ENCODE results near the gene TXNDC16. TPM values are rescaled to one million over a fixed set of nuclear protein-coding genes. Genes with fewer than 3 reads are reported as not detected.

The TXNDC16 gene
- total and polyA plus RNA-seq, 9 of the 15 experiments (the other 6 are each of a cell fraction or from before 2014, with no cell fraction given) = 1.8 to 6.2 (median 4.9) TPM

GRCh38 chr14:52400846-52401245 lies 151.5 kb downstream of the TXNDC16 start:
- Histone ChIP-seq H4K20me1 (replicated peaks; ENCODE audit: control insufficient read depth, insufficient read depth, low read length) (no peaks in the 10 kb centered on the region), H3K27ac (ENCODE audit: extremely low read depth, low read depth, low read length) (no peak overlapping the region), H3K9me3 (replicated peaks; ENCODE audit: control insufficient read depth, insufficient read depth, low read depth, low read length) (no peaks in the 10 kb centered on the region), H3K79me2 (ENCODE audit: control insufficient read depth, insufficient read depth, low read length) (no peaks in the 10 kb centered on the region), H3K4me2 (ENCODE audit: insufficient read depth, low read length) (no peak overlapping the region), H3K36me3 (ENCODE audit: control insufficient read depth, insufficient read depth, low read length) (no peaks in the 10 kb centered on the region), H2AFZ (ENCODE audit: low read depth, low read length) (no peak overlapping the region), H3K9me1 (ENCODE audit: control insufficient read depth, insufficient read depth, low read length) (no peaks in the 10 kb centered on the region), H3K4me1 (replicated peaks in 1 of 2; ENCODE audit: control insufficient read depth in 2 of 2, insufficient read depth in 2 of 2, low read length in 2 of 2) (no peaks in the 10 kb centered on the region), H3K4me3 (no peak overlapping the region), H3K27me3 (ENCODE audit: control insufficient read depth in 2 of 2, insufficient read depth in 2 of 2, low read length in 2 of 2) (no peaks in the 10 kb centered on the region; a peak in 2 of 5 replicates), H3K9ac (ENCODE audit: insufficient read depth in 1 of 2, low read depth in 2 of 2, low read length in 2 of 2) (no peak overlapping the region)
- TF ChIP-seq ZNF184 (CRISPR knock-in tag; IDR thresholded peaks at IDR 0.05) = no peak
- no peak for TF ChIP-seq RBM17 (IDR thresholded peaks at IDR 0.05; ENCODE audit: borderline replicate concordance, low read depth, low read length)
- TF ChIP-seq ATF6 (CRISPR knock-in tag; IDR thresholded peaks at IDR 0.05) = no peak
- no peak for TF ChIP-seq THRB (CRISPR knock-in tag; conservative IDR thresholded peaks at IDR 0.05)
- no peak for TF ChIP-seq FOXP1 (CRISPR knock-in tag; IDR thresholded peaks at IDR 0.05)
- no peak for TF ChIP-seq ZNF431 (CRISPR knock-in tag; IDR thresholded peaks at IDR 0.05)
- no peak for TF ChIP-seq ZNF740 (CRISPR knock-in tag; IDR thresholded peaks at IDR 0.05)
- TF ChIP-seq ZNF740 (tag; IDR thresholded peaks at IDR 0.05) = no peak
- no peak for TF ChIP-seq CBFA2T2 (conservative IDR thresholded peaks at IDR 0.05)
- no peak for TF ChIP-seq ZSCAN29 (IDR thresholded peaks at IDR 0.05)
- no peak for TF ChIP-seq RFX7 (CRISPR knock-in tag; IDR thresholded peaks at IDR 0.05)
- no peak for TF ChIP-seq SMAD2 (IDR thresholded peaks at IDR 0.05; ENCODE audit: low read depth, low read length)
- TF ChIP-seq NCOR1 (IDR thresholded peaks at IDR 0.05) = no peak
- no peak for TF ChIP-seq NELFE (IDR thresholded peaks at IDR 0.05; ENCODE audit: insufficient read depth, insufficient read length)
- TF ChIP-seq SP1 (CRISPR knock-in tag; IDR thresholded peaks at IDR 0.05) = no peak
- no peak for TF ChIP-seq HMGXB4 (CRISPR knock-in tag; IDR thresholded peaks at IDR 0.05)
- TF ChIP-seq TAF9B (IDR thresholded peaks at IDR 0.05; ENCODE audit: partially characterized antibody) = no peak
- TF ChIP-seq FUS (optimal IDR thresholded peaks at IDR 0.05; ENCODE audit: low read depth, low read length) = no peak
- POLR2A ChIA-PET = interaction anchor here (1.0 kb wide), 2 partner anchors 12 to 16 kb away, joined by 3 to 4 read pairs; no protein-coding TSS in a partner anchor
- intact Hi-C loops (cut with micrococcal nuclease) (no loop called here), in situ Hi-C loops (cut with MboI) (no loop called here)
- FAIRE-seq (no peak), ATAC-seq (no peak), DNase-seq (ENCODE audit: extremely low read depth in 1 of 4, low spot score in 3 of 4) (no peak)
- CTCF ChIA-PET (ENCODE audit: low intra/inter-chr PET ratio) = no interaction called here
- no TSS peak for BruUV-seq (replicated peaks)
- 0% methylated on average over 3 of the region's 3 CpGs for WGBS (ENCODE audit: insufficient coverage, low coverage, missing lambda C conversion rate)

Measured in K562 (cell line).